Endothelial cell (in vitro differentiated cells): ENCODE results near the gene LINGO3. TPM values are rescaled to one million over a fixed set of nuclear protein-coding genes. Genes with fewer than 3 reads are reported as not detected.

ENCODE experiments used
- DNase-seq: peaks from one replicate; pipeline ENCODE4 v3.0.0; 2021; ENCODE audit warnings: low spot score
- H3K27ac Mint-ChIP-seq: one replicate; pipeline ENCODE4 v1.8.0; 2021; ENCODE audit warnings: mixed read lengths, inconsistent platforms; ENCODE audit not compliant: unreplicated experiment
- H3K27me3 Mint-ChIP-seq: one replicate; pipeline ENCODE4 v1.8.0; 2021; ENCODE audit warnings: mild to moderate bottlenecking, moderate library complexity, mixed read lengths, inconsistent platforms; ENCODE audit not compliant: unreplicated experiment
- H3K36me3 Mint-ChIP-seq: one replicate; pipeline ENCODE4 v1.8.0; 2021; ENCODE audit warnings: mild to moderate bottlenecking, low read depth, mixed read lengths, inconsistent platforms; ENCODE audit not compliant: unreplicated experiment
- H3K4me1 Mint-ChIP-seq: one replicate; pipeline ENCODE4 v1.8.0; 2021; ENCODE audit warnings: mild to moderate bottlenecking, mixed read lengths, inconsistent platforms; ENCODE audit not compliant: unreplicated experiment
- H3K4me3 Mint-ChIP-seq: one replicate; pipeline ENCODE4 v1.8.0; 2021; ENCODE audit warnings: mild to moderate bottlenecking, mixed read lengths, inconsistent platforms; ENCODE audit not compliant: unreplicated experiment
- H3K9me3 Mint-ChIP-seq: one replicate; pipeline ENCODE4 v1.8.0; 2021; ENCODE audit warnings: mixed read lengths, inconsistent platforms; ENCODE audit not compliant: unreplicated experiment
- CTCF ChIP-seq: fragments of 200-600 bp; sonication (generic); IDR thresholded peaks from one replicate; pipeline ENCODE4 v1.5.0; 2021; ENCODE audit warnings: antibody characterized with exemption; ENCODE audit not compliant: unreplicated experiment
- total RNA-seq: library from RNA; stranded (reverse); fragmentation: NEBNext Ultra II Directional; extraction: Animal tissue kit (Norgen Biotek cat#: 25700); gene quantifications from one replicate; pipeline ENCODE4 v1.2.1, GENCODE V29; 2021; ENCODE audit not compliant: unreplicated experiment

LINGO3 gene
- total RNA-seq, 1 donor from 2014 or later = not detected

- no peak for TF ChIP-seq CTCF
- H3K4me1 Mint-ChIP-seq = peaks cover 5% of the 10 kb centered on the region
Observed at GRCh38 chr19:2280633-2281264, 27.2 kb downstream of the LINGO3 start.

GRCh38 chr19:2278459-2279158, 29.3 kb downstream of the LINGO3 start:
- no peak for TF ChIP-seq CTCF
- Mint-ChIP-seq H3K4me3 (no peak overlapping the region), H3K36me3 (peaks cover 9% of the 10 kb centered on the region), H3K27ac (no peak overlapping the region), H3K4me1 (peaks cover 12% of the 10 kb centered on the region), H3K27me3 (peaks cover 6% of the 10 kb centered on the region), H3K9me3 (no peaks in the 10 kb centered on the region)
- no peak for DNase-seq

More at GRCh38 chr19:2280633-2281264, 27.2 kb downstream of the LINGO3 start:
- no peak for DNase-seq
- H3K9me3 Mint-ChIP-seq = no peaks in the 10 kb centered on the region
- H3K27me3 Mint-ChIP-seq = peaks cover 2% of the 10 kb centered on the region
- no peak overlapping the region for H3K27ac Mint-ChIP-seq
- no peak overlapping the region for H3K4me3 Mint-ChIP-seq
- peaks cover 6% of the 10 kb centered on the region for H3K36me3 Mint-ChIP-seq

- DNase-seq = no peak
- H3K27ac Mint-ChIP-seq = peak overlapping the region; percentile 7
- peaks cover 7% of the 10 kb centered on the region for H3K4me1 Mint-ChIP-seq
- H3K4me3 Mint-ChIP-seq = no peak overlapping the region
- peaks cover 13% of the 10 kb centered on the region for H3K36me3 Mint-ChIP-seq
- no peak for TF ChIP-seq CTCF
- no peaks in the 10 kb centered on the region for H3K9me3 Mint-ChIP-seq
- peaks cover 6% of the 10 kb centered on the region for H3K27me3 Mint-ChIP-seq
Observed at GRCh38 chr19:2277138-2277537, 30.8 kb downstream of the LINGO3 start.

- Mint-ChIP-seq H3K27me3 (peaks cover 9% of the 10 kb centered on the region), H3K9me3 (no peaks in the 10 kb centered on the region)
- no peak for TF ChIP-seq CTCF
Observed at GRCh38 chr19:2276429-2276986, 31.4 kb downstream of the LINGO3 start.

More at GRCh38 chr19:2276429-2276986, 31.4 kb downstream of the LINGO3 start:
- Mint-ChIP-seq H3K36me3 (peaks cover 16% of the 10 kb centered on the region), H3K27ac (no peak overlapping the region), H3K4me1 (peaks cover 10% of the 10 kb centered on the region), H3K4me3 (no peak overlapping the region)
- no peak for DNase-seq
